Measurements from ENCODE around the gene TMPRSS11A.
A peak's percentile ranks its signal among the peaks of the same experiment; 100 is the strongest.

Gene TMPRSS11A, protein sequence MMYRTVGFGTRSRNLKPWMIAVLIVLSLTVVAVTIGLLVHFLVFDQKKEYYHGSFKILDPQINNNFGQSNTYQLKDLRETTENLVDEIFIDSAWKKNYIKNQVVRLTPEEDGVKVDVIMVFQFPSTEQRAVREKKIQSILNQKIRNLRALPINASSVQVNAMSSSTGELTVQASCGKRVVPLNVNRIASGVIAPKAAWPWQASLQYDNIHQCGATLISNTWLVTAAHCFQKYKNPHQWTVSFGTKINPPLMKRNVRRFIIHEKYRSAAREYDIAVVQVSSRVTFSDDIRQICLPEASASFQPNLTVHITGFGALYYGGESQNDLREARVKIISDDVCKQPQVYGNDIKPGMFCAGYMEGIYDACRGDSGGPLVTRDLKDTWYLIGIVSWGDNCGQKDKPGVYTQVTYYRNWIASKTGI

DNA sequence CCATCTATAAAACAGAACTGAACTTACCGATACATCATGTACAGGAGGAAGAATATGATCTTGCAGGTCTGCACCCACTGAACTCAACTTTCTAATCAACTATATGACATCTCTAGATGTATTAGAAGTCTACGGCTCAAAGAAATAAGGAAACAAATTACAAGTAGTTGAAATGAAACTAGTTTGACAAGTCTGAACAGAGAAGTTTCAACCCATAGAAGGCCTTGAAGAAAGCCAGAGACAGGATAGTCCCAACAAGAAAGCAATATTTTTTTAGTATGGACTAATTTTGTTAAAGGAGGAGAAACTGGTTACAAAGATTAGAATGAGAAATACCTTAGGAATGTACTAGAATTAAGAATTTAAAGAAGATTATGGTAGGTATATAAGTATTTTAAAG lies at the start of gene TMPRSS11A:
Gene TMPRSS11A, minus strand, starts transcription at position 138 of the 400 bp plus-strand sequence. Its CDS starts 100 bp downstream, at position 38.
- no peak for DNase-seq (ENCODE audit: low spot score)

- no peak for DNase-seq (ENCODE audit: low spot score)
These were observed 48.4 kb upstream of the TMPRSS11A start for GRCh38 chr4:68011684-68012083.

DNA sequence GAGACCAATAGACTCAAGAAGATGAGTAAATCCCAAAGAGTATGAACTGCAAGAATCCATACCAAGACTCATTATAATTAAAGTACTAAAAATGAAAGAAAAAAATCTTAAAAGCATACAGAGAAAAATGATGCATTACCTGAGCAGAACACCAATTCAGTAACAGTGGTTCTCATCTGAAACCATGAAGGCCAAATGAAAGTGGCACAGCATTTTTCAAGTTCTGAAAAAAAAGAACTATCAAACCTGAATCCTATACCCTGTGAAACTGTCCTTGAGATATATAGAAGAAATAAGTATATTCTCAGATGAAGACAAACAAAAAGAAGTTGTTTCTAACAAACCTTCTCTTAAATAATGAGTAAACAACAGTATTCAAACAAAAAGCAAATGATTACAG lies 39.6 kb upstream of the TMPRSS11A start:
- DNase-seq (ENCODE audit: low spot score): no peak

GRCh38 chr4:67996127-67996526 lies 32.8 kb upstream of the TMPRSS11A start:
- DNase-seq (ENCODE audit: low spot score): no peak

GRCh38 chr4:67988991-67989390 lies 25.7 kb upstream of the TMPRSS11A start:
- no peak for DNase-seq (ENCODE audit: low spot score)

DNA sequence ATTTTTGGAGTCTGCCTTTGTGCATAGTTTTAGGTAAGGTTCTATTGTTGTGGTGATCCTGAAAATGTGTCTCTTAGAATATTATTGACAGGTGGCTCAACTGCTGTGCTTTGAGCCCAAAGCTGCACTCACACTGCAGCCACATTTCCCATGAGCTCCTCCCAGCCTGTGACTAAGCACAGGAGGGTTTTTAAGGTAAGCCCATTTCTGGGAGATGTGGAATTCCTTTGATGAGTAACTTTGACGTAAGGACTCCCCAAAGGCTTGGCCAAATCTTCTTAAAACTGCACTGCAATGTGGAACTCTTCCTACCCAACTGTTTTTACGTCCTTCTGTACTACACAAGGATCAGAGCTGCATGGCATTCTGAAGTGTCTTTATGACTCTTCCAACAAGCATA lies 20.0 kb upstream of the TMPRSS11A start:
- no peak for DNase-seq (ENCODE audit: low spot score)

GRCh38 chr4:67980512-67980911 lies 17.2 kb upstream of the TMPRSS11A start:
- DNase-seq (ENCODE audit: low spot score): no peak

- DNase-seq (ENCODE audit: low spot score): no peak
These were observed 10.3 kb upstream of the TMPRSS11A start for GRCh38 chr4:67973608-67974007.

- DNase-seq (ENCODE audit: low spot score): no peak
These were observed 8.4 kb downstream of the TMPRSS11A start for GRCh38 chr4:67954890-67955289.

DNA sequence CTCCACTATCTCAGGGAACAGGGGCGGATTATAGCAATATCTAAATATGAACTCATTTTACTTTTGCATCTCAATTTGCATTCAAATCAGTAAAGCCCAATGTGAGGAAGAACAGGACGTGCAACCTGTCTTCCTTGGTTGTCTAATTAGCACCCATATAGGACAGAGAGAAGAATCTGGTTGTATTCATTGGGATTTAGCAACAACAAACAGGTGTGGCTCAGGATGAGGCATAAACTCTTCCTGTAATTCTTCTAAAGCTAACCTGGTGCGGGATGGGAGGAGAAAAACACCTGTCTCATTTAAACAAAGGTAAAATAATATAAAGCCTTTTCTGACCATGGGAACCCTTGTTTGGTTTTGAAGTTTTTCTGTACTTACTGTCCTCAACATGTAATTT lies 22.2 kb downstream of the TMPRSS11A start:
- no peak for DNase-seq (ENCODE audit: low spot score)

DNA sequence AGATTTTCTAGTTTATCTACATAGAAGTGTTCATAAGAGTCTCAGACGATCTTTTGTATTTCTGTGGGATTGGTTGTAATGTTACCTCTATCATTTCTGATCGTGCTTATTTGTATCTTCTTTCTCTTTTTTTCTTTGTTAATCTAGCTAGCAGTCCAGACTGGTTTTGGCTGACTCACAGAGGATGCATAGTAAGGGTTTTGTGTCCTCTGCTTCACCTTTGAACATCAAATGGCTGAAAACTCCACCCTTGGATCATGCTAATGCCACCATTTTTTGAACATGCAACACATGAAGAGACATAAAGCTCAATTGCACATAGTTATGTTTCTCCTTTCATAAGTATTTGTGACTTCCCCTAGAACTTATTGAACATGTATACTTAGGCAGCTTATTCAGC lies 22.8 kb downstream of the TMPRSS11A start:
- DNase-seq (ENCODE audit: low spot score): no peak

DNA sequence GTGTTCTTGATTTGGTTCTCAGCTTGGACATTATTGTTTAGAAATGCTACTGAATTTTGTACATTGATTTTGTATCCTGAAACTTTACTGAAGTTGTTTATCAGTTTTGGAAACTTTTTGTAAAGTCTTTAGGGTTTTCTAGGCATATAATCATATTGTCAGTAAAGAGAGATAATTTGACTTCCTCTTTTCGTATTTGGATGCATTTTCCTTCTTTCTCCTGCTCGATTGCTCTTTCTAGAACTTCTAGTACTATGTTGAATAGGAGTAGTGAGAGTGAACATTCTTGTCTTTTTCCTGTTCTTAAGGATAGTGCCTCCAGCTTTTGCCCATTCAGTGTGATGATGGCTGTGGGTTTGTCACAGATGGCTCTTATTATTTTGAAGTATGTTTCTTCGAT lies 24.1 kb downstream of the TMPRSS11A start:
- no peak for DNase-seq (ENCODE audit: low spot score)

DNA sequence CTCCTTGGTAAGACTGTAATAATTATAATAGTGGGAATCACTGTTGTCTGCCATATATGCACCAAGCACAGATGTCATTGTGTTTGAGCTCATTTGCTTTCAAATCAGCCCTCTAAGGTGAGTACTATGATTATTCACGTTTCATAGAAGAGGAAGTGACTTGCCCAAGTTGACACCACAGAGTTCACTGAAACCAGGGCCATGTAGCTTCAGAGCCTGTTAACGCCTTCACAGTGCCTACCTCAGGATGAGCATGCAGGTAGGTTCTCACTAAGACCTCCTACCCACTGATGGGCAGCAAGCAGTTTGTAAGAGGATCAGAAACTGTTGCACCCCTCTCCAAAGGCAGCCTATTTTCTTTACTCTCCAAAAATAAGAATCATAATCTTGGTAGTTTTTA lies 27.4 kb downstream of the TMPRSS11A start:
- DNase-seq (ENCODE audit: low spot score): no peak

DNA sequence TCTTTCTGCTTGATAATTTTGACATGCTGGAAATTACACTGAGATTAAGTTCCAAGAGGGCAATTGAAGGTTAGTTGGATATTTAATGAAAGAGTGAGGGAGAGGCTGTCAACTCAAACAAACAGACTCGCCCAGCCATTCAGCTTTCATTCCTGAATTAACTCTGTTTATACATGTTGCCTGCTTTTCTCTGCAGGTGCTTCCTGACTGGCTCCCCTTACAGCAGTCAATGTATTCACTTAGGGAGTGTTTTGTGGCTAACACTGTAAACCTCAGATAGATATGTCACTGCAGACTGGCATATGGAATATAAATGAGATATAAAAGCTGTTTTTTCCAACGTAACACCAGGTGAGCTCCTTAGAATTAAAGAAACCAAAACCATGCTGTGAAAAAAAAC lies 28.7 kb downstream of the TMPRSS11A start:
- peak; percentile 45 for DNase-seq (ENCODE audit: low spot score)

- DNase-seq (ENCODE audit: low spot score): no peak
These were observed 29.5 kb downstream of the TMPRSS11A start for GRCh38 chr4:67933755-67934154.

- DNase-seq (ENCODE audit: low spot score): no peak
These were observed 30.3 kb downstream of the TMPRSS11A start for GRCh38 chr4:67933038-67933437.

- DNase-seq (ENCODE audit: low spot score): no peak
These were observed 32.0 kb downstream of the TMPRSS11A start for GRCh38 chr4:67931256-67931655.

- no peak for DNase-seq (ENCODE audit: low spot score)
These were observed 33.9 kb downstream of the TMPRSS11A start for GRCh38 chr4:67929426-67929825.

DNA sequence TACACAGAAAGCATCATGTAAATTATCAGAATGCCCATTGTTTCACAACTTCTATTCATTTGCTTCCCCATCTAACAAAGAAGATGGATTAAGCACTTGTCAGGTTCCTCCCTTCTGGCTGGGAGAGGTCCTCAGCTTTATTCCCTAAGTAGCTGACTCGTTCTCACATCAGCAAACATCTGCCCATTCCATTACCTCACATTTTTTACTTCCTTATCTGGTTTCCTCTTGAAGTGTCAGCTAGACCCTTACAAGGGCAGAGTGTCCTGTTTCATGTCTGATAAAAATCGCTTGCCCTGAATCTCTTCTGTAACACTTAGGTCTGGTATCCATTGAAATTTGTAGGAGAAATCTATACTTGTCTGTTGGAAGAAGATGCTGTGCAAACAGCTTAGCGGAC lies 34.7 kb downstream of the TMPRSS11A start:
- no peak for DNase-seq (ENCODE audit: low spot score)

DNA sequence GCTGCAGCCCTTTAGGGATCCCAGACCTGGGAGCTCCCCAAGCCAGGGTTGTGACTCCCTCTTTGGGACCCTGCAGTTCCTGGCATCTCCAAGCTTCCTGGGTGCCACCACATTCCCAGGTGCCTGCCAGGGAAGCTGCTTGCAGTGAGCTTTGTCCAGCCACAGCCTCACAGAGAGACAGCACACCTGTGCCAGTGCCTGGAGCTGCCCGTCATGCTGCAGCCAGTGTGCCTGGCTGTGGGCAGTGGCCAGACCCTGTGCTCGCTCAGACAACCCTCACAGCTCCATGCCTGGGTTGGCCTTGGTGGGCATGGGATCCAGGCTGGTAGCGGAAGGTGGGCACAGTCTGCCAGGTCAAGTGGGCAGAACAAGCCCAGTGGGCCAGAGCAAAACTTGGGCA lies 36.0 kb downstream of the TMPRSS11A start:
- DNase-seq (ENCODE audit: low spot score): no peak

DNA sequence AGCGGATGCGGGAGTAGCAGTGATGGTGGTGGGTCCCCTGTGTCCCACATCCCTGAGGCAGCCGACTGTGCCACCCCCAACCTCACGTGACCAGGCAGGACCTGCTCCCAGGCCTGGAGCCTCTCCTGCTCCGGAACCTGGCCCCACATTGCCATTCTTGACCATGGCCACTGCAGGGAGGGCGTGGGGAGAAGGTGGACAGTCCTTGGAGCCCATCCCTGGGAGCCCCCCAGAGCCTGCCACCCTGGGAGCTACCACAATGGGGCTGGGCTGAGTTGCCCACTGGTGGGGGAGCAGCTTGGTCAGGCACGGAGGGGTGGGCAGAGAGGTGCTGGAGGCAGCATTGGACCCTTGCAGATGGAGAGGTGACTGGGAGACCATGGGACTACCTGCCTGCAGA lies 36.8 kb downstream of the TMPRSS11A start:
- no peak for DNase-seq (ENCODE audit: low spot score)

DNA sequence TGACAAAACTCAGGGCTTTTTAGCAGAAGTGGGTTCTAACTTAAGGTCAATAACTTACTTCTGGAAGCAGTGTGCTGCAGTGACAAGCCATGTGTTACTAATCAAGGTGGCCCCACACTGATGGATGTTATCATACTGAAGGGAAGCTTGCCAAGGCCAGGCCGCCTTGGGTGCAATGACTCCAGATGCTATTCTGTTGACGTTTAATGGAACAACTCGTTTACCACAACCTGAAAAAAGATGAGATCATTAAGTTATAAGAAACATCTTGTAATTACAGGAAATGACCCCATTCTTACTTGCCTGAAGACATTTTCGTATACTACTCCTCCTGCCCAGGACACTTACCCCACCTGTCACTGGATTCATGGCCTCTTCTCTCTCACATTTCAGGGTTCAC lies 40.6 kb downstream of the TMPRSS11A start:
- no peak for DNase-seq (ENCODE audit: low spot score)

DNA sequence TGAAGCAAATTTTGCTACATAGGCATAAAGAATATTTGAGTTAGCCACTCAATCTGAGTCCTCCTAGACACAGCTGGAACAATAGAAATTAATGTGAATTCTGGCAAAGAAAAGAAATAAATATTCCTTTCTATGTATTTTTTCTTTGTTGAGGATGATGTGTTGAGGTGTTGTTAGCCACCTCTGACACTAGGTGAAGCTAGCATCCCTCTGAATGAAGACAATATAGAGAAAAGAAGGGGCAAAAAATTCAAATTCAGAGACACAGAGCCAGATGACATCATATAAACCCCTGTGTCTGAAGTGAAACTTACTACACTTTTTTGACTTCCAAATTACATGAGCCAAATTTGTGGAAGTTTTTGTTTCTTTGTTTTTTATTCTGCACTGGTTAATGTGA lies 44.9 kb downstream of the TMPRSS11A start:
- DNase-seq (ENCODE audit: low spot score): peak; percentile 53

DNA sequence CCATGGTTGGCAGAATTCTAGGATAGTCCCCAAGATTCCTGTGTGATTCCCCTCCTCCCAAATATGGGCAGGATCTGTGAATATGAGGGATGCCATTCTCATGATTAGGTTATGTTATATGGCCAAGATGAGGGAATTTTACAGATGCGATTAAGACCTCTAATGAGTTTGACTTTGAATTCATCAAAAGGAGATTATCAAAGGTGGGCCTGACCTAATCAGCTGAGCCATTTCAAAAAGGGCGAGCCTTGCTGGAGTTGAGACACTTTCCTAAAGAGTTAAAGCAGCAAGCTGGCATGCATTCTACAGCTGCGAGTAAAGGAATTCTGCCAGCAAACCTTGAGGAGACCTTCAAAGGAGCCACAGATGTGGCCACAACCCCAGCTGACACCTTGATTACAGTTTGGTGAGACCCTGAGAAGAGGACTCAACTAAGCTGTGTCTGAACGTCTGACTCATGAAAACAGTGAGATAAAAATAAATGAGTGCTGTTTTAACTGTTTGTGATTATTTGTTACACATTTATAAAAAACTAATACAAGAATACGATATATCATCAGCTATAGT lies 47.8 kb downstream of the TMPRSS11A start:
- no peak for DNase-seq (ENCODE audit: low spot score)
